GM21526 (cell line): ENCODE results near the gene ZNF891.

Experiments
- ATAC-seq: cut with Tn5 transposase; IDR thresholded peaks from one replicate; pipeline ENCODE4 v1.9.1; 2021; ENCODE audit warnings: moderate library complexity; ENCODE audit not compliant: unreplicated experiment, low FRiP score

ZNF891 gene

GRCh38 chr12:133063556-133063955, 66.5 kb downstream of the ZNF891 start:
- no peak for ATAC-seq

GRCh38 chr12:133061954-133062353, 68.1 kb downstream of the ZNF891 start:
- no peak for ATAC-seq

GRCh38 chr12:133058203-133059113, 71.6 kb downstream of the ZNF891 start:
- ATAC-seq, result no peak

GRCh38 chr12:133057446-133057845, 72.6 kb downstream of the ZNF891 start:
- ATAC-seq, result no peak
